HCT116 (cell line): ENCODE measurements around the gene HEPN1.

ENCODE experiments used
- ATF3 ChIP-seq: IDR thresholded peaks from 2 replicates; pipeline ENCODE4 v1.6.1; 2012
- JUND ChIP-seq: IDR thresholded peaks from 2 replicates; pipeline ENCODE4 v1.6.1; 2012

DNA sequence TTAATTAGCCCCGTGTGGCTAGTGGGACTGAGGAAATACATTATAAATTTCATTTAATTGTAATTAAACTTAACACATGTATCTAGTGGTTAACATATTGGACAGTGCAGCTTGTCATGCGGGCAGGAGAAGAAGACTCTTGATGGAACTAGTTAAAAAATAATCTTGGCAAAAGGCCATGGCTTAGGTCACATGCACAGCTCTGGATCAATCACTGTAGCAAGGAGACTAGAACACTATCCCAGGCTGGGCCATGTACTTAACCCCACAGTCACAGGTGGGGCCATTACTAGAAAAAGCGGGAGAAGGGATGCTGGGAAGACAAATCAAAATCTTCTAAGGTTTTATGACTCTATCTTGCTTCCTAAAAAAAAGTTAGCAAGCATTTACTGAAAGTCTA is 25.5 kb downstream of the HEPN1 start:
- TF ChIP-seq JUND = no peak
- no peak for TF ChIP-seq ATF3
